ENCODE data around the gene CDK2AP2.

DNA sequence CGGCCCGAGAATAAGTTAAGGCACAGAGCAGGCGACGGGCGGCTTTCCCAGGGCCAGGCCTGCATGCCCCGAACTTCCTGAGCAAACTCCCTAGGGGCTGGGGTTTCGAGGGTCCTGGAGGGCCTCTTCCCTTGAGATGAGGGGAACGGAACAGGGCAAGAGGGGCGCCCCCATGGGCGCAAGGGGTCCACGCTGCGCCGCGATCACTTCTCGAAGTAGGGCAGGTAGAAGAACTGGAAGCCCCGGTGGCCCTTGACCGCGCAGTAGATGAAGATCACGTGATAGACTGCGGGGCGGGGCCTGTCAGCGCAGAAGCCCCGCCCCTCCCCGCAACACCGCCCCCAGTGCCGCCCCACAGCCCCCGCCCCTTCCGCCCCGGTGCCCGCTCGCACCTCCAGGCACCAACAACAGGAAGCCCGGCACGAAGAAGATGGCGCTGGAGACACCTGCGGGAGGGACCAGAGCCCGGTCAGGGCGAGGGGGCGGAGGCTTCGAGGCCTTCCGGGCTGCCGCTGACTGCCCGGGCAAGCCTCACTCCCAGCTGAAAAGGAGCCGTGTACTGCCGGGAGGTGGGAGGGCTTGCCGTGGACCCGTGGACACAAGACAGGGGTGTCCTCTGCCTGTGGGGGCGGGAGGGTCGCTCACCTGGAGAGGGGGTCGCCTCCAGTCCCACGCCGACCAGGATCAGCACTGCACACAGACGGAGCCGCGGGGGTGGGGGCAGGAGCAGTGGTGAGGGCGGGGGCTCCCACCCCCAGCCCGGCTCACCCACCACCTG is 43.4 kb downstream of the CDK2AP2 start:
- TF ChIP-seq TCF12 (IDR thresholded peaks at IDR 0.05; ENCODE audit: low read depth, low read length) = peak; percentile 49; the same call in 1 of the 2 replicates
- no peak for TF ChIP-seq STAT1 (conservative IDR thresholded peaks at IDR 0.05)
- TF ChIP-seq CHD2 (IDR thresholded peaks at IDR 0.05; ENCODE audit: borderline replicate concordance, low read depth, low read length) = no peak
- TF ChIP-seq, protein P1, sequence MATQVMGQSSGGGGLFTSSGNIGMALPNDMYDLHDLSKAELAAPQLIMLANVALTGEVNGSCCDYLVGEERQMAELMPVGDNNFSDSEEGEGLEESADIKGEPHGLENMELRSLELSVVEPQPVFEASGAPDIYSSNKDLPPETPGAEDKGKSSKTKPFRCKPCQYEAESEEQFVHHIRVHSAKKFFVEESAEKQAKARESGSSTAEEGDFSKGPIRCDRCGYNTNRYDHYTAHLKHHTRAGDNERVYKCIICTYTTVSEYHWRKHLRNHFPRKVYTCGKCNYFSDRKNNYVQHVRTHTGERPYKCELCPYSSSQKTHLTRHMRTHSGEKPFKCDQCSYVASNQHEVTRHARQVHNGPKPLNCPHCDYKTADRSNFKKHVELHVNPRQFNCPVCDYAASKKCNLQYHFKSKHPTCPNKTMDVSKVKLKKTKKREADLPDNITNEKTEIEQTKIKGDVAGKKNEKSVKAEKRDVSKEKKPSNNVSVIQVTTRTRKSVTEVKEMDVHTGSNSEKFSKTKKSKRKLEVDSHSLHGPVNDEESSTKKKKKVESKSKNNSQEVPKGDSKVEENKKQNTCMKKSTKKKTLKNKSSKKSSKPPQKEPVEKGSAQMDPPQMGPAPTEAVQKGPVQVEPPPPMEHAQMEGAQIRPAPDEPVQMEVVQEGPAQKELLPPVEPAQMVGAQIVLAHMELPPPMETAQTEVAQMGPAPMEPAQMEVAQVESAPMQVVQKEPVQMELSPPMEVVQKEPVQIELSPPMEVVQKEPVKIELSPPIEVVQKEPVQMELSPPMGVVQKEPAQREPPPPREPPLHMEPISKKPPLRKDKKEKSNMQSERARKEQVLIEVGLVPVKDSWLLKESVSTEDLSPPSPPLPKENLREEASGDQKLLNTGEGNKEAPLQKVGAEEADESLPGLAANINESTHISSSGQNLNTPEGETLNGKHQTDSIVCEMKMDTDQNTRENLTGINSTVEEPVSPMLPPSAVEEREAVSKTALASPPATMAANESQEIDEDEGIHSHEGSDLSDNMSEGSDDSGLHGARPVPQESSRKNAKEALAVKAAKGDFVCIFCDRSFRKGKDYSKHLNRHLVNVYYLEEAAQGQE (IDR thresholded peaks at IDR 0.05; ENCODE audit: low read depth, low read length) = no peak
- TF ChIP-seq, protein P2, sequence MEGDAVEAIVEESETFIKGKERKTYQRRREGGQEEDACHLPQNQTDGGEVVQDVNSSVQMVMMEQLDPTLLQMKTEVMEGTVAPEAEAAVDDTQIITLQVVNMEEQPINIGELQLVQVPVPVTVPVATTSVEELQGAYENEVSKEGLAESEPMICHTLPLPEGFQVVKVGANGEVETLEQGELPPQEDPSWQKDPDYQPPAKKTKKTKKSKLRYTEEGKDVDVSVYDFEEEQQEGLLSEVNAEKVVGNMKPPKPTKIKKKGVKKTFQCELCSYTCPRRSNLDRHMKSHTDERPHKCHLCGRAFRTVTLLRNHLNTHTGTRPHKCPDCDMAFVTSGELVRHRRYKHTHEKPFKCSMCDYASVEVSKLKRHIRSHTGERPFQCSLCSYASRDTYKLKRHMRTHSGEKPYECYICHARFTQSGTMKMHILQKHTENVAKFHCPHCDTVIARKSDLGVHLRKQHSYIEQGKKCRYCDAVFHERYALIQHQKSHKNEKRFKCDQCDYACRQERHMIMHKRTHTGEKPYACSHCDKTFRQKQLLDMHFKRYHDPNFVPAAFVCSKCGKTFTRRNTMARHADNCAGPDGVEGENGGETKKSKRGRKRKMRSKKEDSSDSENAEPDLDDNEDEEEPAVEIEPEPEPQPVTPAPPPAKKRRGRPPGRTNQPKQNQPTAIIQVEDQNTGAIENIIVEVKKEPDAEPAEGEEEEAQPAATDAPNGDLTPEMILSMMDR (IDR thresholded peaks at IDR 0.05 in 2 of 3, conservative IDR thresholded peaks at IDR 0.05 in 1 of 3; ENCODE audit: control insufficient read depth in 2 of 3, extremely low read depth in 1 of 3, insufficient read depth in 1 of 3, low read depth in 3 of 3, low read length in 3 of 3) = no peak
- TF ChIP-seq, protein P3, sequence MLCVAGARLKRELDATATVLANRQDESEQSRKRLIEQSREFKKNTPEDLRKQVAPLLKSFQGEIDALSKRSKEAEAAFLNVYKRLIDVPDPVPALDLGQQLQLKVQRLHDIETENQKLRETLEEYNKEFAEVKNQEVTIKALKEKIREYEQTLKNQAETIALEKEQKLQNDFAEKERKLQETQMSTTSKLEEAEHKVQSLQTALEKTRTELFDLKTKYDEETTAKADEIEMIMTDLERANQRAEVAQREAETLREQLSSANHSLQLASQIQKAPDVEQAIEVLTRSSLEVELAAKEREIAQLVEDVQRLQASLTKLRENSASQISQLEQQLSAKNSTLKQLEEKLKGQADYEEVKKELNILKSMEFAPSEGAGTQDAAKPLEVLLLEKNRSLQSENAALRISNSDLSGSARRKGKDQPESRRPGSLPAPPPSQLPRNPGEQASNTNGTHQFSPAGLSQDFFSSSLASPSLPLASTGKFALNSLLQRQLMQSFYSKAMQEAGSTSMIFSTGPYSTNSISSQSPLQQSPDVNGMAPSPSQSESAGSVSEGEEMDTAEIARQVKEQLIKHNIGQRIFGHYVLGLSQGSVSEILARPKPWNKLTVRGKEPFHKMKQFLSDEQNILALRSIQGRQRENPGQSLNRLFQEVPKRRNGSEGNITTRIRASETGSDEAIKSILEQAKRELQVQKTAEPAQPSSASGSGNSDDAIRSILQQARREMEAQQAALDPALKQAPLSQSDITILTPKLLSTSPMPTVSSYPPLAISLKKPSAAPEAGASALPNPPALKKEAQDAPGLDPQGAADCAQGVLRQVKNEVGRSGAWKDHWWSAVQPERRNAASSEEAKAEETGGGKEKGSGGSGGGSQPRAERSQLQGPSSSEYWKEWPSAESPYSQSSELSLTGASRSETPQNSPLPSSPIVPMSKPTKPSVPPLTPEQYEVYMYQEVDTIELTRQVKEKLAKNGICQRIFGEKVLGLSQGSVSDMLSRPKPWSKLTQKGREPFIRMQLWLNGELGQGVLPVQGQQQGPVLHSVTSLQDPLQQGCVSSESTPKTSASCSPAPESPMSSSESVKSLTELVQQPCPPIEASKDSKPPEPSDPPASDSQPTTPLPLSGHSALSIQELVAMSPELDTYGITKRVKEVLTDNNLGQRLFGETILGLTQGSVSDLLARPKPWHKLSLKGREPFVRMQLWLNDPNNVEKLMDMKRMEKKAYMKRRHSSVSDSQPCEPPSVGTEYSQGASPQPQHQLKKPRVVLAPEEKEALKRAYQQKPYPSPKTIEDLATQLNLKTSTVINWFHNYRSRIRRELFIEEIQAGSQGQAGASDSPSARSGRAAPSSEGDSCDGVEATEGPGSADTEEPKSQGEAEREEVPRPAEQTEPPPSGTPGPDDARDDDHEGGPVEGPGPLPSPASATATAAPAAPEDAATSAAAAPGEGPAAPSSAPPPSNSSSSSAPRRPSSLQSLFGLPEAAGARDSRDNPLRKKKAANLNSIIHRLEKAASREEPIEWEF (IDR thresholded peaks at IDR 0.05; ENCODE audit: insufficient replicate concordance, low read depth, low read length) = no peak
- TF ChIP-seq EP300 (IDR thresholded peaks at IDR 0.05; ENCODE audit: borderline replicate concordance in 1 of 2, control insufficient read depth in 1 of 2, low read depth in 2 of 2, low read length in 2 of 2) = no peak
- TF ChIP-seq TBL1XR1 (IDR thresholded peaks at IDR 0.05; ENCODE audit: low read depth, low read length) = no peak
- TF ChIP-seq HDAC2 (IDR thresholded peaks at IDR 0.05) = no peak
- TF ChIP-seq POU2F2 (IDR thresholded peaks at IDR 0.05; ENCODE audit: borderline replicate concordance, low read depth, low read length) = peak; percentile 37; the same call in 1 of the 3 replicates

All from GM12878 (cell line).